ENCODE data around the gene GPN2. TPM values are rescaled to one million over a fixed set of nuclear protein-coding genes. Genes with fewer than 3 reads are reported as not detected.

Gene GPN2
- total and polyA plus RNA-seq, 9 of the 15 experiments (the other 6 are each of a cell fraction or from before 2014, with no cell fraction given): 9.9 to 58.8 (median 20.4) TPM

- TF ChIP-seq ZNF764 (CRISPR knock-in tag; IDR thresholded peaks at IDR 0.05; ENCODE audit: low read depth): no peak
- TF ChIP-seq GATA2 (CRISPR knock-in tag; IDR thresholded peaks at IDR 0.05): peak; percentile 24; the same call in 1 of the 2 replicates
- TF ChIP-seq U2AF2 (optimal IDR thresholded peaks at IDR 0.05; ENCODE audit: low read depth, low read length): no peak
- peak; percentile 66; the same call in 1 of the 2 replicates for TF ChIP-seq PYGO2 (tag; IDR thresholded peaks at IDR 0.05)
- TF ChIP-seq ADNP (tag; IDR thresholded peaks at IDR 0.05): no peak
- TF ChIP-seq MAZ (CRISPR knock-in tag; conservative IDR thresholded peaks at IDR 0.05 in 1 of 2, IDR thresholded peaks at IDR 0.05 in 1 of 2): peak in 1 of 2 experiments; percentile 69; a peak in 2 of 4 replicates
- 0 out of 2 replicates have a peak, but pooled peaks have one; percentile 21 for TF ChIP-seq ATF7 (IDR thresholded peaks at IDR 0.05)
- TF ChIP-seq PPARD (CRISPR knock-in tag; IDR thresholded peaks at IDR 0.05): no peak
- TF ChIP-seq HNRNPLL (IDR thresholded peaks at IDR 0.05; ENCODE audit: low read depth, low read length, poor library complexity, severe bottlenecking): peak; percentile 17
- no peak for TF ChIP-seq SFPQ (IDR thresholded peaks at IDR 0.05; ENCODE audit: low read depth, low read length)
- peak; percentile 56; the same call in 1 of the 2 replicates for TF ChIP-seq GATAD2B (IDR thresholded peaks at IDR 0.05; ENCODE audit: borderline replicate concordance)
- no peak for TF ChIP-seq SRSF1 (IDR thresholded peaks at IDR 0.05; ENCODE audit: low read depth, low read length)
- TF ChIP-seq SMAD2 (IDR thresholded peaks at IDR 0.05; ENCODE audit: low read depth, low read length): no peak
- TF ChIP-seq HDAC1 (IDR thresholded peaks at IDR 0.05): no peak
- no peak for TF ChIP-seq KLF16 (IDR thresholded peaks at IDR 0.05)
- TF ChIP-seq RBM25 (IDR thresholded peaks at IDR 0.05; ENCODE audit: low read depth, low read length, severe bottlenecking): no peak
- TF ChIP-seq ZNF507 (tag; conservative IDR thresholded peaks at IDR 0.05): no peak
- TF ChIP-seq MTA3 (IDR thresholded peaks at IDR 0.05; ENCODE audit: borderline replicate concordance): peak; percentile 77; the same call in 1 of the 2 replicates
- no peak for TF ChIP-seq SMARCA5 (IDR thresholded peaks at IDR 0.05)
- no peak for TF ChIP-seq ZC3H8 (IDR thresholded peaks at IDR 0.05)
- TF ChIP-seq PCBP2 (IDR thresholded peaks at IDR 0.05; ENCODE audit: low read depth, low read length, poor library complexity, severe bottlenecking): no peak
- no peak for TF ChIP-seq ZNF274 (IDR thresholded peaks at IDR 0.05; ENCODE audit: borderline replicate concordance, low read depth, low read length)
- TF ChIP-seq PHF8 (IDR thresholded peaks at IDR 0.05; ENCODE audit: borderline replicate concordance, low read length): peak; percentile 34; the same call in 1 of the 2 replicates
- no peak for TF ChIP-seq YY1 (IDR thresholded peaks at IDR 0.05; ENCODE audit: borderline replicate concordance in 1 of 3, control insufficient read depth in 1 of 3, extremely low read depth in 1 of 3, insufficient read depth in 3 of 3, insufficient read length in 1 of 3, insufficient replicate concordance in 2 of 3, low read depth in 1 of 3, low read length in 2 of 3)
- no peak; the same call in 1 of the 2 replicates for TF ChIP-seq ZC3H4 (CRISPR knock-in tag; IDR thresholded peaks at IDR 0.05; ENCODE audit: borderline replicate concordance)
These were observed 23.9 kb upstream of the GPN2 start, which contains the start of gene NR0B2 (continued) for GRCh38 chr1:26913754-26914619.

Data from K562 (cell line).